IPS DF 6.9 (cell line): Measurements from ENCODE around the gene DSN1.

Source experiments
- DNase-seq: peaks from one replicate; pipeline ENCODE4 v3.0.0-alpha.2; 2013; ENCODE audit warnings: low read depth, low spot score
- H3K27ac ChIP-seq: one replicate; pipeline ENCODE4 v1.5.1; 2013; ENCODE audit warnings: low read length, control low read depth
- H3K27me3 ChIP-seq: 2 replicates; pipeline ENCODE4 v1.6.1; 2013; ENCODE audit warnings: mild to moderate bottlenecking, low read length; ENCODE audit not compliant: control insufficient read depth, insufficient read depth
- H3K36me3 ChIP-seq: 2 replicates; pipeline ENCODE4 v1.6.1; 2013; ENCODE audit warnings: low read length; ENCODE audit not compliant: control insufficient read depth, insufficient read depth
- H3K4me1 ChIP-seq: 2 replicates; pipeline ENCODE4 v1.6.1; 2013; ENCODE audit warnings: low read length; ENCODE audit not compliant: control insufficient read depth, insufficient read depth
- H3K4me3 ChIP-seq: 2 replicates; pipeline ENCODE4 v1.5.1; 2013; ENCODE audit warnings: mild to moderate bottlenecking, low read length
- H3K9me3 ChIP-seq: 2 replicates; pipeline ENCODE4 v1.6.1; 2013; ENCODE audit warnings: low read length, inconsistent platforms; ENCODE audit not compliant: control insufficient read depth, insufficient read depth
- WGBS: extraction: QIAGEN DNeasy Blood & Tissue Kit; methylation state at CpG from one replicate; pipeline ENCODE4 v1.1.7; 2013; ENCODE audit warnings: mixed read lengths, missing lambda C conversion rate; ENCODE audit not compliant: insufficient read length, insufficient coverage; 5-methylcytosine and 5-hydroxymethylcytosine counted together

DSN1 gene

GRCh38 chr20:36703530-36703929 lies 70.0 kb downstream of the DSN1 start:
- Histone ChIP-seq H3K27me3 (no peaks in the 10 kb centered on the region), H3K4me1 (no peaks in the 10 kb centered on the region), H3K27ac (no peak overlapping the region), H3K36me3 (no peaks in the 10 kb centered on the region), H3K9me3 (no peaks in the 10 kb centered on the region), H3K4me3 (no peak overlapping the region)
- no CpG with 5 or more reads among the region's 4 CpGs for WGBS
- no peak for DNase-seq
